HCT116 (cell line): ENCODE results near the gene KIAA1671.
"Not testable (repeated sequence)": the region's sequence is repeated elsewhere in the genome, so short reads cannot be mapped to it uniquely, and the experiment has no call there.

ENCODE experiments used
- CEBPB ChIP-seq: IDR thresholded peaks from 2 replicates; pipeline ENCODE4 v1.6.1; 2012; ENCODE audit warnings: low read depth
- EZH2 ChIP-seq: fragments of 200-600 bp; sonication (generic); IDR thresholded peaks from 2 replicates; pipeline ENCODE4 v1.6.1; 2017; ENCODE audit warnings: antibody characterized with exemption, mixed run types
- EZH2phosphoT487 ChIP-seq: fragments of 200-600 bp; IDR thresholded peaks from 2 replicates; pipeline ENCODE4 v1.6.1; 2018; ENCODE audit warnings: antibody characterized with exemption, borderline replicate concordance
- POLR2A ChIP-seq: IDR thresholded peaks from 2 replicates; pipeline ENCODE4 v1.7.0; 2011; ENCODE audit warnings: borderline replicate concordance; ENCODE audit not compliant: insufficient read depth, insufficient read length; ENCODE audit errors: extremely low read depth
- POLR2AphosphoS5 ChIP-seq: IDR thresholded peaks from 2 replicates; pipeline ENCODE4 v1.6.1; 2011; ENCODE audit warnings: mild to moderate bottlenecking, low read depth, low read length, moderate library complexity
- RAD21 ChIP-seq: IDR thresholded peaks from 2 replicates; pipeline ENCODE4 v1.6.1; 2012; ENCODE audit warnings: low read depth, mild to moderate bottlenecking
- SIN3A ChIP-seq: IDR thresholded peaks from 2 replicates; pipeline ENCODE4 v1.6.1; 2012; ENCODE audit warnings: low read depth
- SP1 ChIP-seq: IDR thresholded peaks from 2 replicates; pipeline ENCODE4 v1.6.1; 2012; ENCODE audit warnings: low read depth
- SRF ChIP-seq: IDR thresholded peaks from 2 replicates; pipeline ENCODE4 v1.6.1; 2012; ENCODE audit warnings: low read depth
- TCF7L2 ChIP-seq: IDR thresholded peaks from 2 replicates; pipeline ENCODE4 v1.7.0; 2011; ENCODE audit warnings: borderline replicate concordance, inconsistent platforms; ENCODE audit not compliant: insufficient read depth, insufficient read length; ENCODE audit errors: extremely low read depth
- ZNF274 ChIP-seq: fragments of 200-500 bp; sonication (Bioruptor generic); IDR thresholded peaks from 2 replicates; pipeline ENCODE4 v1.6.1; 2014; ENCODE audit warnings: mild to moderate bottlenecking, low read depth, low read length, inconsistent platforms
- TF ChIP-seq, protein P1 (sequence below), 3 experiments: fragments of 200-600 bp in 1 of 3; sonication (generic) in 1 of 3; IDR thresholded peaks in 2 of 3; conservative IDR thresholded peaks in 1 of 3; 2 replicates each; pipeline ENCODE4 v1.5.1; 2012 to 2017; ENCODE audit warnings: low read depth in 2 of 3, low read length in 2 of 3, antibody characterized with exemption in 1 of 3, borderline replicate concordance in 1 of 3, control low read depth in 1 of 3, mild to moderate bottlenecking in 1 of 3, mixed read lengths in 1 of 3, mixed run types in 1 of 3, moderate library complexity in 1 of 3; ENCODE audit not compliant: insufficient read depth in 1 of 3
- TF ChIP-seq, protein P2 (sequence below): IDR thresholded peaks from 2 replicates; pipeline ENCODE4 v1.6.1; 2011; ENCODE audit warnings: mild to moderate bottlenecking, low read length, moderate library complexity; ENCODE audit not compliant: insufficient replicate concordance; ENCODE audit errors: extremely low read depth

DNA sequence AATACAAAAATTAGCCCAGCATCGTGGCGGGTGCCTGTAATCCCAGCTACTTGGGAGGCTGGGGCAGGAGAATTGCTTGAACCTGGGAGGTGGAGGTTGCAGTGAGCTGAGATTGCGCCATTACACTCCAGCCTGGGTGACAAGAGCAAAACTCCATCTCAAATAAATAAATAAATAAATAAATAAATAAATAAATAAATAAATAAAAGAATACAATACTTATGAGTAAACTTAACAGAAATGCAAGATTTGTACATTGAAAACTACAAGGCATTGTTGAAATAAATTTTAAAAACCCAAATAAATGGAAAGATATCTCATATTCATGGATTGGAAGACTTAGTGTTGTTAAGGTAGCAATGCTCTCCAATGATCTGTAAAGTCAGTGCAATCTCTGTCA, 45.4 kb upstream of the KIAA1671 start:
- TF ChIP-seq, protein P1, sequence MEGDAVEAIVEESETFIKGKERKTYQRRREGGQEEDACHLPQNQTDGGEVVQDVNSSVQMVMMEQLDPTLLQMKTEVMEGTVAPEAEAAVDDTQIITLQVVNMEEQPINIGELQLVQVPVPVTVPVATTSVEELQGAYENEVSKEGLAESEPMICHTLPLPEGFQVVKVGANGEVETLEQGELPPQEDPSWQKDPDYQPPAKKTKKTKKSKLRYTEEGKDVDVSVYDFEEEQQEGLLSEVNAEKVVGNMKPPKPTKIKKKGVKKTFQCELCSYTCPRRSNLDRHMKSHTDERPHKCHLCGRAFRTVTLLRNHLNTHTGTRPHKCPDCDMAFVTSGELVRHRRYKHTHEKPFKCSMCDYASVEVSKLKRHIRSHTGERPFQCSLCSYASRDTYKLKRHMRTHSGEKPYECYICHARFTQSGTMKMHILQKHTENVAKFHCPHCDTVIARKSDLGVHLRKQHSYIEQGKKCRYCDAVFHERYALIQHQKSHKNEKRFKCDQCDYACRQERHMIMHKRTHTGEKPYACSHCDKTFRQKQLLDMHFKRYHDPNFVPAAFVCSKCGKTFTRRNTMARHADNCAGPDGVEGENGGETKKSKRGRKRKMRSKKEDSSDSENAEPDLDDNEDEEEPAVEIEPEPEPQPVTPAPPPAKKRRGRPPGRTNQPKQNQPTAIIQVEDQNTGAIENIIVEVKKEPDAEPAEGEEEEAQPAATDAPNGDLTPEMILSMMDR (IDR thresholded peaks at IDR 0.05 in 2 of 3, conservative IDR thresholded peaks at IDR 0.05 in 1 of 3; ENCODE audit: borderline replicate concordance in 1 of 3, insufficient read depth in 1 of 3, low read depth in 2 of 3, low read length in 2 of 3), result not testable (repeated sequence)
- TF ChIP-seq SIN3A, POLR2A, ZNF274, EZH2phosphoT487, POLR2AphosphoS5, EZH2, CEBPB, RAD21, TCF7L2, SRF, SP1: not testable (repeated sequence)
- TF ChIP-seq, protein P2, sequence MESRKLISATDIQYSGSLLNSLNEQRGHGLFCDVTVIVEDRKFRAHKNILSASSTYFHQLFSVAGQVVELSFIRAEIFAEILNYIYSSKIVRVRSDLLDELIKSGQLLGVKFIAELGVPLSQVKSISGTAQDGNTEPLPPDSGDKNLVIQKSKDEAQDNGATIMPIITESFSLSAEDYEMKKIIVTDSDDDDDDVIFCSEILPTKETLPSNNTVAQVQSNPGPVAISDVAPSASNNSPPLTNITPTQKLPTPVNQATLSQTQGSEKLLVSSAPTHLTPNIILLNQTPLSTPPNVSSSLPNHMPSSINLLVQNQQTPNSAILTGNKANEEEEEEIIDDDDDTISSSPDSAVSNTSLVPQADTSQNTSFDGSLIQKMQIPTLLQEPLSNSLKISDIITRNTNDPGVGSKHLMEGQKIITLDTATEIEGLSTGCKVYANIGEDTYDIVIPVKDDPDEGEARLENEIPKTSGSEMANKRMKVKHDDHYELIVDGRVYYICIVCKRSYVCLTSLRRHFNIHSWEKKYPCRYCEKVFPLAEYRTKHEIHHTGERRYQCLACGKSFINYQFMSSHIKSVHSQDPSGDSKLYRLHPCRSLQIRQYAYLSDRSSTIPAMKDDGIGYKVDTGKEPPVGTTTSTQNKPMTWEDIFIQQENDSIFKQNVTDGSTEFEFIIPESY, result not testable (repeated sequence)
